Mammary epithelial cell (primary cell): ENCODE measurements around the gene CELF5.

Experiments
- CTCF ChIP-seq, 2 donors: IDR thresholded peaks in 1 of 2; conservative IDR thresholded peaks in 1 of 2; 2 replicates each; pipeline ENCODE4 v1.5.1; 2011 to 2012; ENCODE audit warnings: inconsistent platforms in 2 of 2, low read length in 2 of 2, mild to moderate bottlenecking in 2 of 2, control low read depth in 1 of 2, low read depth in 1 of 2; ENCODE audit not compliant: insufficient read depth in 1 of 2; ENCODE audit errors: extremely low read depth in 1 of 2
- EZH2 ChIP-seq: IDR thresholded peaks from 2 replicates; pipeline ENCODE4 v1.6.1; 2012; ENCODE audit warnings: low read length, inconsistent platforms, borderline replicate concordance

DNA sequence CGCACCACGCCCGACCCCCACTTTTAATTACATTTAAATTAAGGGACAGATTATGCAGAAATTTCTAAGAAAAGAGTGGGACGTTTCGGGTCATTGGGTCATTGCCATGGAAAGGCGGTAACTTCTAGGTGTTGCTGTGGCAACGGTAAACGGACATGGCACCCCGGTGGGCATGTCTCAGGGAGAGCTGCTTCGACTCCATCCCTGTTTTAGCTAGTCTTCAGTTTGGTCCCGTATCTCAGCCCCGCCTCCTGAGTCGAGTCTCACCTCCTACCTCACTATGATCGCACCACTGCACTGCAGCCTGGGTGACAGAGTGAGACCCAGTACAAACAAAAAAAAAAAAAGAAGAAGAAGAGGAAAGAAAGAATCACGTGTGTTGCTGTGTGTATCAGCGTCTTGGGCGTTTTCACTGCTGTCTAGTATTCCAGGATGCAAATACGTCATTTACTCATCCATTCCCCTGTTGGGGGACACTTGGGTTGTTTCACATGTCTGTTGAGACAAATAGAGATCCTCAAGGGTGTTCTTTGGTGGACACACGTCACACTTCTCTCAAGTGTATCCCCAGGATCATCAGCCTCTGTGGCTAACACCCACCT, 41.7 kb downstream of the CELF5 start:
- TF ChIP-seq CTCF (conservative IDR thresholded peaks at IDR 0.05 in 1 of 2, IDR thresholded peaks at IDR 0.05 in 1 of 2; ENCODE audit: extremely low read depth in 1 of 2, insufficient read depth in 1 of 2, low read depth in 1 of 2, low read length in 2 of 2) (no peak), EZH2 (no peak)
